HepG2 (cell line): ENCODE results near the gene WNK2.

Source experiments
- ARNT ChIP-seq: fragments of 450-650 bp; IDR thresholded peaks from 2 replicates; pipeline ENCODE4 v1.6.1; 2017
- CTCF ChIP-seq: sonication (generic); formaldehyde crosslinking; IDR thresholded peaks from 2 replicates; pipeline ENCODE4 v1.5.0; 2020; ENCODE audit warnings: mild to moderate bottlenecking, missing genetic modification reagents, moderate library complexity
- DR1 ChIP-seq: sonication (generic); formaldehyde crosslinking; IDR thresholded peaks from 2 replicates; pipeline ENCODE4 v1.8.0; 2021; ENCODE audit warnings: mild to moderate bottlenecking, missing genetic modification reagents, inconsistent platforms
- MLX ChIP-seq: IDR thresholded peaks from 2 replicates; pipeline ENCODE4 v1.6.1; 2016
- MYNN ChIP-seq: sonication (generic); formaldehyde crosslinking; IDR thresholded peaks from 2 replicates; pipeline ENCODE4 v1.4.0; 2020; ENCODE audit warnings: mild to moderate bottlenecking, low read depth, missing genetic modification reagents
- NCOA1 ChIP-seq: sonication (generic); formaldehyde crosslinking; IDR thresholded peaks from 2 replicates; pipeline ENCODE4 v1.9.0; 2021; ENCODE audit warnings: missing genetic modification reagents
- PHF20 ChIP-seq: sonication (generic); formaldehyde crosslinking; IDR thresholded peaks from 2 replicates; pipeline ENCODE4 v1.5.0; 2020; ENCODE audit warnings: mild to moderate bottlenecking, missing genetic modification reagents
- RBM22 ChIP-seq: fragments of 200-400 bp; formaldehyde crosslinking; optimal IDR thresholded peaks from 2 replicates; pipeline ENCODE3; 2017; ENCODE audit warnings: mild to moderate bottlenecking, low read length, moderate library complexity
- TBL1XR1 ChIP-seq: fragments of 150-350 bp; IDR thresholded peaks from 2 replicates; pipeline ENCODE4 v1.6.1; 2014; ENCODE audit warnings: borderline replicate concordance, low read length; ENCODE audit not compliant: partially characterized antibody
- ZNF33A ChIP-seq: sonication (generic); formaldehyde crosslinking; IDR thresholded peaks from 2 replicates; pipeline ENCODE4 v1.5.1; 2020; ENCODE audit warnings: missing genetic modification reagents, mild to moderate bottlenecking, moderate library complexity, borderline replicate concordance
- ZNF704 ChIP-seq: sonication (generic); formaldehyde crosslinking; IDR thresholded peaks from 2 replicates; pipeline ENCODE4 v1.8.1; 2023; ENCODE audit warnings: mild to moderate bottlenecking, inconsistent platforms, moderate library complexity, missing genetic modification reagents, borderline replicate concordance
- TF ChIP-seq, protein P1 (sequence below): sonication (generic); formaldehyde crosslinking; IDR thresholded peaks from 2 replicates; pipeline ENCODE4 v1.8.1; 2023; ENCODE audit warnings: missing genetic modification reagents, inconsistent platforms, borderline replicate concordance

DNA sequence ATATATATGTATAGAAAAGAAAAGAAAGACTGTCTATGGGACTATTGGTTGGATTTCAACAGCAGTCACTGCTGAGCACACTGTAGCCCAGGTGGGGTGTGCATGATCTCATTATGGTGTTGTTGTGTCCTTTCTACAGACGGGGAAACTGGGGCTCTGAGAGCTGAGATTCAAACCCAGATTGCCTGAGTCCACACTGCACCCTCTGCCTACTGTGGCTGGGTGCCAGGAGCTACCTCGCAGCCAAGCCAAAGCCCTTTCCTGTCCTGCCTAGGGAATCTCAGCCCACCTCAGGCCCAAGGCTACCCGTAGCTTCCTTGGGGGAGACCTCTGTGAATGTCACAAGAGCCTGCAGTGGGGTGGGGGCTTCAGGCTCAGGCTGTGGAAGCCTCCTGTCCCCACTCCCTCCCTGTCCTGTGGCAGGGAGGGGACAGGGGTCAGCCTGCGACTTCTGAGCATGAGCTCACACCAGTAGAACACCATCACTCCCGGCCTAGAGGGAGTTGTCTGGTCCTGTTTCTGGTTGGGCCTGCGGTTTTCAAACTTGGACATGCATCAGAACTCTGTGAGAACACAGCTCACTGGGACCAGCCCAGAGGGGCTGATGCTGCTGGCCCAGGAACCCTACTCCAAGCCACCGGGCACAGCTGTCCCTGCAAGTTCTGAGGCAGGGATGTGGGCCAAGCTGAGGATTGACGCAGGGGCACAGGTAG, 42.0 kb upstream of the WNK2 start:
- TF ChIP-seq TBL1XR1 (no peak), CTCF (CRISPR knock-in tag) (no peak), MYNN (no peak), PHF20 (CRISPR knock-in tag) (no peak), DR1 (CRISPR knock-in tag) (no peak), NCOA1 (no peak), ZNF704 (no peak), RBM22 (no peak), MLX (CRISPR knock-in tag) (no peak), ZNF33A (CRISPR knock-in tag) (no peak), ARNT (no peak)
- TF ChIP-seq, protein P1, sequence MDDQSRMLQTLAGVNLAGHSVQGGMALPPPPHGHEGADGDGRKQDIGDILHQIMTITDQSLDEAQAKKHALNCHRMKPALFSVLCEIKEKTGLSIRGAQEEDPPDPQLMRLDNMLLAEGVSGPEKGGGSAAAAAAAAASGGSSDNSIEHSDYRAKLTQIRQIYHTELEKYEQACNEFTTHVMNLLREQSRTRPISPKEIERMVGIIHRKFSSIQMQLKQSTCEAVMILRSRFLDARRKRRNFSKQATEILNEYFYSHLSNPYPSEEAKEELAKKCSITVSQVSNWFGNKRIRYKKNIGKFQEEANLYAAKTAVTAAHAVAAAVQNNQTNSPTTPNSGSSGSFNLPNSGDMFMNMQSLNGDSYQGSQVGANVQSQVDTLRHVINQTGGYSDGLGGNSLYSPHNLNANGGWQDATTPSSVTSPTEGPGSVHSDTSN (CRISPR knock-in tag): no peak
